CD8-positive, alpha-beta memory T cell (primary cell): ENCODE data around the gene ACOT7. TPM values are rescaled to one million over a fixed set of nuclear protein-coding genes. Genes with fewer than 3 reads are reported as not detected.
"Not testable (repeated sequence)": the region's sequence is repeated elsewhere in the genome, so short reads cannot be mapped to it uniquely, and the experiment has no call there.

Experiments
- CTCF ChIA-PET: fragments of 350-600 bp; sonication (Branson Sonifier 250); formaldehyde crosslinking; loops from one replicate; lab custom pipeline; 2021; ENCODE audit warnings: antibody characterized with exemption; lab: Charles Lee
- POLR2A ChIA-PET: fragments of 350-600 bp; sonication (Branson Sonifier 250); formaldehyde crosslinking; loops from one replicate; lab custom pipeline; 2021; ENCODE audit warnings: antibody characterized with exemption; lab: Charles Lee
- DNase-seq, 5 donors: peaks; one replicate each; pipeline versions ENCODE4 v3.0.0 to v3.0.0-alpha.2; 2020 to 2022; ENCODE audit warnings: mixed read lengths in 1 of 5
- H3K27ac ChIP-seq: one replicate; pipeline ENCODE4 v1.7.0; 2013; ENCODE audit warnings: low read depth, mild to moderate bottlenecking, low read length, moderate library complexity
- H3K27me3 ChIP-seq: 2 replicates; pipeline ENCODE4 v1.7.0; 2013; ENCODE audit warnings: low read length, mild to moderate bottlenecking; ENCODE audit not compliant: insufficient read depth, poor library complexity, severe bottlenecking
- H3K36me3 ChIP-seq: 2 replicates; pipeline ENCODE4 v1.7.0; 2013; ENCODE audit warnings: mild to moderate bottlenecking, low read length, moderate library complexity; ENCODE audit not compliant: insufficient read depth
- H3K4me1 ChIP-seq: 2 replicates; pipeline ENCODE4 v1.7.0; 2013; ENCODE audit warnings: mild to moderate bottlenecking, low read length, moderate library complexity; ENCODE audit not compliant: insufficient read depth
- H3K4me3 ChIP-seq: 2 replicates; pipeline ENCODE4 v1.7.0; 2013; ENCODE audit warnings: mild to moderate bottlenecking, low read length
- H3K9me3 ChIP-seq: 2 replicates; pipeline ENCODE4 v1.7.0; 2013; ENCODE audit warnings: mild to moderate bottlenecking, low read length
- H3K27ac Mint-ChIP-seq, 8 donors: one replicate each; pipeline ENCODE4 v1.8.0; 2020 to 2021; ENCODE audit warnings: mixed read lengths in 8 of 8, mild to moderate bottlenecking in 6 of 8, inconsistent platforms in 3 of 8, moderate library complexity in 3 of 8
- H3K27me3 Mint-ChIP-seq, 2 donors: one replicate each; pipeline ENCODE4 v1.8.0; 2020 to 2021; ENCODE audit warnings: mixed read lengths in 2 of 2, mild to moderate bottlenecking in 1 of 2, moderate library complexity in 1 of 2
- H3K36me3 Mint-ChIP-seq, 3 donors: one replicate each; pipeline ENCODE4 v1.8.0; 2020 to 2021; ENCODE audit warnings: mixed read lengths in 3 of 3, inconsistent platforms in 1 of 3, mild to moderate bottlenecking in 1 of 3
- H3K4me1 Mint-ChIP-seq, 3 donors: one replicate each; pipeline ENCODE4 v1.8.0; 2020 to 2021; ENCODE audit warnings: mixed read lengths in 3 of 3, inconsistent platforms in 1 of 3, mild to moderate bottlenecking in 1 of 3
- H3K4me3 Mint-ChIP-seq, 7 donors: one replicate each; pipeline ENCODE4 v1.8.0; 2020 to 2021; ENCODE audit warnings: mixed read lengths in 7 of 7, mild to moderate bottlenecking in 6 of 7, moderate library complexity in 4 of 7, inconsistent platforms in 2 of 7
- H3K9me3 Mint-ChIP-seq, 5 donors: one replicate each; pipeline ENCODE4 v1.8.0; 2020 to 2022; ENCODE audit warnings: mixed read lengths in 5 of 5, mild to moderate bottlenecking in 3 of 5, moderate library complexity in 2 of 5, inconsistent platforms in 1 of 5
- polyA plus RNA-seq: library from polyadenylated mRNA; unstranded; fragments of 300-500 nt; fragmentation: Illumina TruSeq; gene quantifications from one replicate; pipeline ENCODE4 v1.2.3, GENCODE V29; 2021
- total RNA-seq, 2 experiments: library from RNA; stranded (reverse); gene quantifications; one replicate each; pipeline ENCODE4 v1.2.3, GENCODE V29; 2021

ACOT7 gene
- total RNA-seq = 100 to 1,000 TPM; 109 TPM
- polyA plus RNA-seq = 10.0 TPM

GRCh38 chr1:6393400-6394187, at the start of gene ACOT7:
TSS of gene ACOT7 (minus strand) at chr1:6393767. CDS start at chr1:6393399, 368 bp downstream.
- H3K4me3 ChIP-seq = peak within 1 kb of the TSS; percentile 75
- H3K9me3 ChIP-seq = no peaks in the 10 kb centered on the region
- H3K36me3 ChIP-seq = no peaks in the 10 kb centered on the region
- H3K27me3 ChIP-seq = no peaks in the 10 kb centered on the region
- peak within 1 kb of the TSS; percentile 91 to 99 (median 95) for H3K27ac Mint-ChIP-seq
- ChIA-PET POLR2A (interaction anchor here (0.5 to 2.2 kb wide), 6 partner anchors 35 to 146 kb away, joined by 3 to 9 read pairs (median 7); no protein-coding TSS in a partner anchor), CTCF (interaction anchor here (0.9 to 3.0 kb wide), 6 partner anchors 10 to 149 kb away, joined by 3 to 23 read pairs (median 5); no protein-coding TSS in a partner anchor)
- peaks cover 0 to 1% (median 0%) of the 10 kb centered on the region in 3 donors for H3K36me3 Mint-ChIP-seq
- DNase-seq = peak; percentile 86 to 92 (median 89)
- no peaks in the 10 kb centered on the region for H3K9me3 Mint-ChIP-seq
- peak within 1 kb of the TSS; percentile 86 for H3K27ac ChIP-seq
- H3K4me1 Mint-ChIP-seq = peaks cover 16 to 24% (median 24%) of the 10 kb centered on the region in 3 donors
- H3K4me1 ChIP-seq = peaks cover 26% of the 10 kb centered on the region
- no peaks in the 10 kb centered on the region for H3K27me3 Mint-ChIP-seq
- H3K4me3 Mint-ChIP-seq = peak within 1 kb of the TSS; percentile 85 to 98 (median 89)

GRCh38 chr1:6441586-6441985, 48.0 kb upstream of the ACOT7 start:
- H3K27me3 ChIP-seq = peaks cover 15% of the 10 kb centered on the region

GRCh38 chr1:6440198-6441126, 46.9 kb upstream of the ACOT7 start:
- peak; percentile 55 to 81 (median 72) for DNase-seq
- peak overlapping the region in 5 of 7 donors; percentile 37 to 88 (median 44) for H3K4me3 Mint-ChIP-seq

More at GRCh38 chr1:6441586-6441985, 48.0 kb upstream of the ACOT7 start:
- ChIA-PET CTCF (interaction anchor here (0.8 to 10.6 kb wide), 10 partner anchors 10 to 205 kb away, joined by 3 to 92 read pairs (median 6); partner anchors contain the start of gene HES2), POLR2A (no interaction called here)
- Histone ChIP-seq H3K4me1 (peaks cover 3% of the 10 kb centered on the region), H3K27ac (no peak overlapping the region), H3K36me3 (no peaks in the 10 kb centered on the region), H3K4me3 (no peak overlapping the region), H3K9me3 (no peaks in the 10 kb centered on the region)
- no peak for DNase-seq
- peaks cover 10 to 19% (median 13%) of the 10 kb centered on the region in 3 donors for H3K4me1 Mint-ChIP-seq
- no peaks in the 10 kb centered on the region for H3K9me3 Mint-ChIP-seq
- H3K36me3 Mint-ChIP-seq = peaks cover 0 to 4% (median 0%) of the 10 kb centered on the region in 3 donors
- peak overlapping the region in 1 of 7 donors; percentile 88 for H3K4me3 Mint-ChIP-seq
- peaks cover 39 to 46% of the 10 kb centered on the region in 2 donors for H3K27me3 Mint-ChIP-seq
- peak overlapping the region in 1 of 8 donors; percentile 32 for H3K27ac Mint-ChIP-seq

GRCh38 chr1:6438047-6438525, 44.5 kb upstream of the ACOT7 start:
- H3K36me3 ChIP-seq = no peaks in the 10 kb centered on the region
- peaks cover 5% of the 10 kb centered on the region for H3K27me3 ChIP-seq
- Mint-ChIP-seq H3K9me3 (no peaks in the 10 kb centered on the region), H3K27ac (no peak overlapping the region), H3K27me3 (peaks cover 22 to 32% of the 10 kb centered on the region in 2 donors), H3K36me3 (no peaks in the 10 kb centered on the region), H3K4me1 (peaks cover 10% of the 10 kb centered on the region in 3 donors), H3K4me3 (peak overlapping the region in 3 of 7 donors; percentile 37 to 45 (median 41))
- H3K4me1 ChIP-seq = no peaks in the 10 kb centered on the region
- POLR2A ChIA-PET = no interaction called here
- no peaks in the 10 kb centered on the region for H3K9me3 ChIP-seq
- DNase-seq = peak; percentile 55 to 78 (median 69)
- no peak overlapping the region for H3K4me3 ChIP-seq
- CTCF ChIA-PET = interaction anchor here (0.6 to 10.6 kb wide), 23 partner anchors 9 to 200 kb away, joined by 3 to 92 read pairs (median 5); partner anchors contain the start of genes ACOT7, HES2, NOL9 and TAS1R1
- no peak overlapping the region for H3K27ac ChIP-seq

More at GRCh38 chr1:6440198-6441126, 46.9 kb upstream of the ACOT7 start:
- CTCF ChIA-PET = interaction anchor here (0.8 to 10.6 kb wide), 14 partner anchors 8 to 206 kb away, joined by 3 to 92 read pairs (median 7); partner anchors contain the start of gene HES2
- Histone ChIP-seq H3K36me3 (no peaks in the 10 kb centered on the region), H3K9me3 (no peaks in the 10 kb centered on the region), H3K4me3 (no peak overlapping the region), H3K27ac (no peak overlapping the region), H3K4me1 (no peaks in the 10 kb centered on the region), H3K27me3 (peaks cover 10% of the 10 kb centered on the region)
- Mint-ChIP-seq H3K36me3 (peaks cover 0 to 4% (median 0%) of the 10 kb centered on the region in 3 donors), H3K4me1 (peaks cover 10 to 16% (median 13%) of the 10 kb centered on the region in 3 donors), H3K27ac (peak overlapping the region in 1 of 8 donors; percentile 50), H3K9me3 (no peaks in the 10 kb centered on the region), H3K27me3 (peaks cover 32 to 38% of the 10 kb centered on the region in 2 donors)
- POLR2A ChIA-PET = no interaction called here

- peaks cover 22 to 32% of the 10 kb centered on the region in 2 donors for H3K27me3 Mint-ChIP-seq
These were observed 43.6 kb upstream of the ACOT7 start for GRCh38 chr1:6437012-6437700.

GRCh38 chr1:6436277-6436676, 42.7 kb upstream of the ACOT7 start:
- DNase-seq, POLR2A ChIA-PET, H3K36me3 Mint-ChIP-seq, H3K27ac ChIP-seq, H3K4me3 Mint-ChIP-seq, H3K27me3 ChIP-seq, H3K9me3 Mint-ChIP-seq, H3K36me3 ChIP-seq, H3K4me1 ChIP-seq, H3K9me3 ChIP-seq, H3K4me3 ChIP-seq, H3K27ac Mint-ChIP-seq: not testable (repeated sequence)
- Mint-ChIP-seq H3K4me1 (peaks cover 10% of the 10 kb centered on the region in 3 donors), H3K27me3 (peaks cover 20 to 28% of the 10 kb centered on the region in 2 donors)
- CTCF ChIA-PET = interaction anchor here (10.6 kb wide), 1 partner anchor 15 kb away, joined by 92 read pairs; the partner anchor contains the start of gene HES2

More at GRCh38 chr1:6437012-6437700, 43.6 kb upstream of the ACOT7 start:
- H3K9me3 ChIP-seq, POLR2A ChIA-PET, H3K36me3 ChIP-seq, H3K4me1 ChIP-seq, H3K4me3 Mint-ChIP-seq, H3K36me3 Mint-ChIP-seq, H3K9me3 Mint-ChIP-seq, DNase-seq, H3K4me3 ChIP-seq, H3K27ac ChIP-seq, H3K27me3 ChIP-seq, H3K27ac Mint-ChIP-seq: not testable (repeated sequence)
- peaks cover 10% of the 10 kb centered on the region in 3 donors for H3K4me1 Mint-ChIP-seq
- CTCF ChIA-PET = interaction anchor here (0.6 to 10.6 kb wide), 21 partner anchors 10 to 190 kb away, joined by 3 to 92 read pairs (median 6); partner anchors contain the start of genes ACOT7, HES2, NOL9 and TAS1R1

- H3K27me3 Mint-ChIP-seq = peaks cover 15 to 24% of the 10 kb centered on the region in 2 donors
- no peak for DNase-seq
- no peak overlapping the region for H3K27ac Mint-ChIP-seq
- peaks cover 7 to 10% (median 10%) of the 10 kb centered on the region in 3 donors for H3K4me1 Mint-ChIP-seq
- Histone ChIP-seq H3K27me3 (peaks cover 5% of the 10 kb centered on the region), H3K27ac (no peak overlapping the region), H3K9me3 (no peaks in the 10 kb centered on the region), H3K4me3 (no peak overlapping the region), H3K36me3 (no peaks in the 10 kb centered on the region), H3K4me1 (no peaks in the 10 kb centered on the region)
- ChIA-PET POLR2A (no interaction called here), CTCF (interaction anchor here (10.6 kb wide), 1 partner anchor 15 kb away, joined by 92 read pairs; the partner anchor contains the start of gene HES2)
- no peaks in the 10 kb centered on the region for H3K36me3 Mint-ChIP-seq
- H3K9me3 Mint-ChIP-seq = no peaks in the 10 kb centered on the region
- H3K4me3 Mint-ChIP-seq = no peak overlapping the region
These were observed 42.0 kb upstream of the ACOT7 start for GRCh38 chr1:6435547-6435946.
